HFFc6 (cell line): ENCODE data around the gene RASSF1. TPM values are rescaled to one million over a fixed set of nuclear protein-coding genes. Genes with fewer than 3 reads are reported as not detected.

ENCODE experiments used
- DNase-seq: peaks from one replicate; pipeline ENCODE4 v3.0.0-alpha.2; 2018
- H3K27ac Mint-ChIP-seq: 2 replicates; pipeline ENCODE4 v1.8.0; 2020; ENCODE audit warnings: mild to moderate bottlenecking, mixed read lengths
- H3K27me3 Mint-ChIP-seq: 2 replicates; pipeline ENCODE4 v1.8.0; 2021; ENCODE audit warnings: mild to moderate bottlenecking, moderate library complexity, mixed read lengths; ENCODE audit not compliant: insufficient read depth
- H3K36me3 Mint-ChIP-seq: 2 replicates; pipeline ENCODE4 v1.8.0; 2021; ENCODE audit warnings: low read depth, mixed read lengths
- H3K4me1 Mint-ChIP-seq: 2 replicates; pipeline ENCODE4 v1.8.0; 2020; ENCODE audit warnings: low read depth, mixed read lengths
- H3K4me3 Mint-ChIP-seq: 2 replicates; pipeline ENCODE4 v1.8.0; 2020; ENCODE audit warnings: mild to moderate bottlenecking, moderate library complexity, mixed read lengths
- H3K9me3 Mint-ChIP-seq: 2 replicates; pipeline ENCODE4 v1.8.0; 2020; ENCODE audit warnings: mild to moderate bottlenecking, mixed read lengths
- total RNA-seq, 6 experiments: library from RNA; stranded (reverse); fragmentation: NEBNext Ultra II Directional; extraction: Animal tissue kit (Norgen Biotek cat#: 25700); gene quantifications; 2 replicates in 1 of 6; 3 replicates in 5 of 6; pipeline ENCODE4 v1.2.3, GENCODE V29; 2021
- TF ChIP-seq, protein P1 (sequence below): fragments of 200-600 bp; sonication (generic); IDR thresholded peaks from 2 replicates; pipeline ENCODE4 v1.5.0; 2021; ENCODE audit warnings: antibody characterized with exemption, mild to moderate bottlenecking

The RASSF1 gene
- total RNA-seq, 6 experiments from 2014 or later, result 30.9 to 37.0 (median 34.1) TPM

- TF ChIP-seq, protein P1, sequence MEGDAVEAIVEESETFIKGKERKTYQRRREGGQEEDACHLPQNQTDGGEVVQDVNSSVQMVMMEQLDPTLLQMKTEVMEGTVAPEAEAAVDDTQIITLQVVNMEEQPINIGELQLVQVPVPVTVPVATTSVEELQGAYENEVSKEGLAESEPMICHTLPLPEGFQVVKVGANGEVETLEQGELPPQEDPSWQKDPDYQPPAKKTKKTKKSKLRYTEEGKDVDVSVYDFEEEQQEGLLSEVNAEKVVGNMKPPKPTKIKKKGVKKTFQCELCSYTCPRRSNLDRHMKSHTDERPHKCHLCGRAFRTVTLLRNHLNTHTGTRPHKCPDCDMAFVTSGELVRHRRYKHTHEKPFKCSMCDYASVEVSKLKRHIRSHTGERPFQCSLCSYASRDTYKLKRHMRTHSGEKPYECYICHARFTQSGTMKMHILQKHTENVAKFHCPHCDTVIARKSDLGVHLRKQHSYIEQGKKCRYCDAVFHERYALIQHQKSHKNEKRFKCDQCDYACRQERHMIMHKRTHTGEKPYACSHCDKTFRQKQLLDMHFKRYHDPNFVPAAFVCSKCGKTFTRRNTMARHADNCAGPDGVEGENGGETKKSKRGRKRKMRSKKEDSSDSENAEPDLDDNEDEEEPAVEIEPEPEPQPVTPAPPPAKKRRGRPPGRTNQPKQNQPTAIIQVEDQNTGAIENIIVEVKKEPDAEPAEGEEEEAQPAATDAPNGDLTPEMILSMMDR, result no peak
- H3K27me3 Mint-ChIP-seq, result peaks cover 35% of the 10 kb centered on the region
- no peaks in the 10 kb centered on the region for H3K4me1 Mint-ChIP-seq
- H3K36me3 Mint-ChIP-seq, result no peaks in the 10 kb centered on the region
- H3K9me3 Mint-ChIP-seq, result no peaks in the 10 kb centered on the region
- no peak overlapping the region for H3K27ac Mint-ChIP-seq
- H3K4me3 Mint-ChIP-seq, result no peak overlapping the region
- DNase-seq, result no peak
These were observed 45.1 kb upstream of the RASSF1 start for GRCh38 chr3:50385754-50386153.

DNA sequence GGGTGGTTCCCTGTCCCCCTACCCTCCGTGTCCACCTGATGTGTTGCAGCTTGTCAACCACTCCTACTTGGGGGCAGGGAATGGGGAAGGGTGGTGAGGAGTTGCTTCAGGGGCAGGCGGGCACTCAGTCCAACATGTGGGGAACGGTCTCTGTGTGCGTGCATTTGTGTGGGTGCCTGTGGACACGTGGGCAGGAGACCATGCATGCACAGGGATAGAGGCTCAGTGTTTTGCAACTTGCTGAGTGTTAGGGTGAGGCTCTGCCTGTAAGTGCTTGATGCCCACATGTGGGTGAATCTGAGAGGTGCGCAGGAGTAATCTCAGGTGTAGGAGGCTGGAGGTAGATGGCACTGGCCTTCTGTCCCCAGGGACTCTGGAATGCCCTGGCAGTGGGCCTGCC, 43.1 kb upstream of the RASSF1 start:
- Mint-ChIP-seq H3K27ac (no peak overlapping the region), H3K36me3 (no peaks in the 10 kb centered on the region), H3K27me3 (peaks cover 28% of the 10 kb centered on the region), H3K4me1 (no peaks in the 10 kb centered on the region), H3K9me3 (no peaks in the 10 kb centered on the region), H3K4me3 (no peak overlapping the region)
- TF ChIP-seq, protein P1, result no peak
- DNase-seq, result no peak

DNA sequence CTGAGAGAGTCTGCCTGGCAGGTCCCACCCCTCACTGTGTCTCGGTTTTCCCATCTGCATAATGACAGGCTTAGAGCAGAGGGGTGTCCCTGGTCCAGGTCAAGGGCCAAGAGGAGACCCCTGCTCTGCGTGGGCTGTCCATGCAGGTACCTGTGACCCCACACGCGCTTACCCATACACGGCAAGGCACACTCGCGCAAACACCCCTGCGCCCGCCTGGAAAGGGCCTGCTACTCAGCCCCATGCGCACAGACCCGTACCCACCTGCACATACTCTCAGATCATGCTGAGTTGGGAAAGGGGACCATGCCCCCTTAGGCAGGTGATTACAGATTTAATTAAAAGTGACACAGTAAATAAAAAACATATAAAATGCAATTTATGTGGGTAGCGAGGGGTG, 42.1 kb upstream of the RASSF1 start:
- Mint-ChIP-seq H3K27ac (no peak overlapping the region), H3K9me3 (no peaks in the 10 kb centered on the region), H3K4me1 (no peaks in the 10 kb centered on the region), H3K27me3 (peaks cover 26% of the 10 kb centered on the region), H3K4me3 (no peak overlapping the region), H3K36me3 (no peaks in the 10 kb centered on the region)
- TF ChIP-seq, protein P1, result no peak
- no peak for DNase-seq

DNA sequence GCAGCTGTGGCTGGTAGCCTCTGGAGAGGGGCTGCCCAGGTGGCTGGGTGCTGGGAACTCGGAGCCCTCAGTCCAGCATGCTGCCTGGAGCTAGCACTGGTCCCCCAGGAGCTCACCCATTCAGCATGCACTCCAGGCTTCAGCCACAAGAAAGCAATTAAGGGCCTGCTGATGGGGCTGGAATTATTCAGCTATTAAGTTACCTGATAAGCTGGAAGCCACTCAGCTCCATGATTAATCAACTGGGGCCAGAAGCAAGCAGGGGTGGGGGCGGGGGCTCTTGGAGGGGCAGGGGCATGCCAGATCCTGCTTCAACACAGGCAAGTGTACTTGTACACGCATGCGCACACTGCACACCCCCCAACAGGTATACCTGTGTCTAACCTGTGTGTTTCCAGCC, 40.7 kb upstream of the RASSF1 start:
- Mint-ChIP-seq H3K4me1 (no peaks in the 10 kb centered on the region), H3K27me3 (peaks cover 20% of the 10 kb centered on the region), H3K4me3 (no peak overlapping the region), H3K9me3 (no peaks in the 10 kb centered on the region), H3K27ac (no peak overlapping the region), H3K36me3 (no peaks in the 10 kb centered on the region)
- TF ChIP-seq, protein P1, result no peak
- no peak for DNase-seq

GRCh38 chr3:50380405-50381085, 39.9 kb upstream of the RASSF1 start:
- no peaks in the 10 kb centered on the region for H3K9me3 Mint-ChIP-seq
- H3K27me3 Mint-ChIP-seq, result peaks cover 18% of the 10 kb centered on the region
- no peaks in the 10 kb centered on the region for H3K36me3 Mint-ChIP-seq
- H3K27ac Mint-ChIP-seq, result no peak overlapping the region
- TF ChIP-seq, protein P1, result no peak
- no peak for DNase-seq
- H3K4me3 Mint-ChIP-seq, result no peak overlapping the region
- no peaks in the 10 kb centered on the region for H3K4me1 Mint-ChIP-seq
